Sigmoid colon (tissue), 3 donors: Measurements from ENCODE around the gene PTX3.

Experiments used
- POLR2A ChIP-seq, 2 donors: fragments of 450-650 bp; IDR thresholded peaks; one replicate each; pipeline ENCODE4 v1.6.1; 2016; ENCODE audit warnings: antibody characterized with exemption in 2 of 2, mild to moderate bottlenecking in 2 of 2, moderate library complexity in 2 of 2
- TF ChIP-seq, protein P1 (sequence below), 4 experiments: fragments of 450-650 bp in 3 of 4; fragments of 200-600 bp in 1 of 4; IDR thresholded peaks; one replicate each; pipeline ENCODE4 v1.5.1; 2016 to 2019; ENCODE audit warnings: antibody characterized with exemption in 4 of 4, mild to moderate bottlenecking in 3 of 4, moderate library complexity in 2 of 4

DNA sequence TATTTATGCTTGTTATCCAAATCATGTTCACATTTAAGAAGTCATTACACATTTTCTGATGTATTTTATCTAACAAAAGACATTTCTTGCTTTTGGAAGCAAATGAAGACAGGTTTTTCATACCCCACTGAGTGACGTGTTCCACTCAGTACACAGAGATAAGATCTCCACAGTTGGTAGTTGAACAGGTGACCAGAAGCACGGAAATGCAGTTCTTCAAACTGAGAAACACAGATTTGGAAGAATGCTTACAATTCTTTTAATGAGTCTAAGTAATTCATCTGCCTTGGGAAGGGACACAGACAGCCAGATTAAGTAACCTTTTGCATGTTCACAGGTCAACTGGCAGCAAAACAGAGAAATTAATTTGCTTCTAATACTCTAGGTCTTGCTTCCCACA is 23.1 kb downstream of the PTX3 start:
- TF ChIP-seq, protein P1, sequence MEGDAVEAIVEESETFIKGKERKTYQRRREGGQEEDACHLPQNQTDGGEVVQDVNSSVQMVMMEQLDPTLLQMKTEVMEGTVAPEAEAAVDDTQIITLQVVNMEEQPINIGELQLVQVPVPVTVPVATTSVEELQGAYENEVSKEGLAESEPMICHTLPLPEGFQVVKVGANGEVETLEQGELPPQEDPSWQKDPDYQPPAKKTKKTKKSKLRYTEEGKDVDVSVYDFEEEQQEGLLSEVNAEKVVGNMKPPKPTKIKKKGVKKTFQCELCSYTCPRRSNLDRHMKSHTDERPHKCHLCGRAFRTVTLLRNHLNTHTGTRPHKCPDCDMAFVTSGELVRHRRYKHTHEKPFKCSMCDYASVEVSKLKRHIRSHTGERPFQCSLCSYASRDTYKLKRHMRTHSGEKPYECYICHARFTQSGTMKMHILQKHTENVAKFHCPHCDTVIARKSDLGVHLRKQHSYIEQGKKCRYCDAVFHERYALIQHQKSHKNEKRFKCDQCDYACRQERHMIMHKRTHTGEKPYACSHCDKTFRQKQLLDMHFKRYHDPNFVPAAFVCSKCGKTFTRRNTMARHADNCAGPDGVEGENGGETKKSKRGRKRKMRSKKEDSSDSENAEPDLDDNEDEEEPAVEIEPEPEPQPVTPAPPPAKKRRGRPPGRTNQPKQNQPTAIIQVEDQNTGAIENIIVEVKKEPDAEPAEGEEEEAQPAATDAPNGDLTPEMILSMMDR (IDR thresholded peaks at IDR 0.05): no peak
- no peak for TF ChIP-seq POLR2A (IDR thresholded peaks at IDR 0.05)
